Activated T-cell treated with anti-CD3 and anti-CD28 coated beads, Interleukin-2, amount 50 U/mL, for 24 hours (primary cell): ENCODE data around the gene SYTL3.
A peak's percentile ranks its signal among the peaks of the same experiment; 100 is the strongest.
"Not testable (repeated sequence)": the region's sequence is repeated elsewhere in the genome, so short reads cannot be mapped to it uniquely, and the experiment has no call there.

Experiments used
- DNase-seq: peaks from one replicate; pipeline ENCODE4 v3.0.0-alpha.2; 2020
- H3K27ac Mint-ChIP-seq: 2 replicates; pipeline ENCODE4 v1.8.0; 2020; ENCODE audit warnings: mild to moderate bottlenecking, mixed read lengths
- H3K27me3 Mint-ChIP-seq: 2 replicates; pipeline ENCODE4 v1.8.0; 2020; ENCODE audit warnings: mixed read lengths
- H3K36me3 Mint-ChIP-seq: 2 replicates; pipeline ENCODE4 v1.8.0; 2020; ENCODE audit warnings: low read depth, mixed read lengths
- H3K4me1 Mint-ChIP-seq: 2 replicates; pipeline ENCODE4 v1.8.0; 2020; ENCODE audit warnings: low read depth, mixed read lengths
- H3K4me3 Mint-ChIP-seq: 2 replicates; pipeline ENCODE4 v1.8.0; 2020; ENCODE audit warnings: mild to moderate bottlenecking, moderate library complexity, mixed read lengths
- H3K9me3 Mint-ChIP-seq: 2 replicates; pipeline ENCODE4 v1.8.0; 2020; ENCODE audit warnings: mixed read lengths

Gene SYTL3

GRCh38 chr6:158649289-158650143, at the start of gene SYTL3:
SYTL3 (plus strand) TSS chr6:158650054; CDS start chr6:158663269, 13,215 bp downstream.
- no peaks in the 10 kb centered on the region for H3K27me3 Mint-ChIP-seq

GRCh38 chr6:158603261-158604047, 46.4 kb upstream of the SYTL3 start:
- H3K27ac Mint-ChIP-seq: no peak overlapping the region
- H3K36me3 Mint-ChIP-seq: peaks cover 91% of the 10 kb centered on the region

More at GRCh38 chr6:158649289-158650143, at the start of gene SYTL3:
- peaks cover 53% of the 10 kb centered on the region for H3K36me3 Mint-ChIP-seq
- peak within 1 kb of the TSS; percentile 98 for H3K27ac Mint-ChIP-seq
- H3K4me1 Mint-ChIP-seq: peaks cover 81% of the 10 kb centered on the region
- H3K4me3 Mint-ChIP-seq: peak within 1 kb of the TSS; percentile 87
- peaks cover 2% of the 10 kb centered on the region for H3K9me3 Mint-ChIP-seq
- peak; percentile 81 for DNase-seq

GRCh38 chr6:158604048-158604406, 45.8 kb upstream of the SYTL3 start:
- no peaks in the 10 kb centered on the region for H3K9me3 Mint-ChIP-seq
- H3K36me3 Mint-ChIP-seq: peaks cover 93% of the 10 kb centered on the region
- H3K4me1 Mint-ChIP-seq: peaks cover 3% of the 10 kb centered on the region
- peak overlapping the region; percentile 65 for H3K27ac Mint-ChIP-seq
- no peaks in the 10 kb centered on the region for H3K27me3 Mint-ChIP-seq
- DNase-seq: no peak
- no peak overlapping the region for H3K4me3 Mint-ChIP-seq

More at GRCh38 chr6:158603261-158604047, 46.4 kb upstream of the SYTL3 start:
- no peak for DNase-seq
- H3K9me3 Mint-ChIP-seq: no peaks in the 10 kb centered on the region
- peaks cover 3% of the 10 kb centered on the region for H3K4me1 Mint-ChIP-seq
- no peak overlapping the region for H3K4me3 Mint-ChIP-seq
- H3K27me3 Mint-ChIP-seq: no peaks in the 10 kb centered on the region

GRCh38 chr6:158605266-158605878, 44.5 kb upstream of the SYTL3 start:
- Mint-ChIP-seq H3K4me3 (no peak overlapping the region), H3K27ac (peak overlapping the region; percentile 75), H3K36me3 (peaks cover 95% of the 10 kb centered on the region), H3K27me3 (no peaks in the 10 kb centered on the region), H3K9me3 (no peaks in the 10 kb centered on the region), H3K4me1 (peaks cover 1% of the 10 kb centered on the region)
- DNase-seq: peak; percentile 53

- H3K4me1 Mint-ChIP-seq, H3K4me3 Mint-ChIP-seq: not testable (repeated sequence)
- peak overlapping the region; percentile 75 for H3K27ac Mint-ChIP-seq
These were observed 43.8 kb upstream of the SYTL3 start for GRCh38 chr6:158606011-158606410.

DNA sequence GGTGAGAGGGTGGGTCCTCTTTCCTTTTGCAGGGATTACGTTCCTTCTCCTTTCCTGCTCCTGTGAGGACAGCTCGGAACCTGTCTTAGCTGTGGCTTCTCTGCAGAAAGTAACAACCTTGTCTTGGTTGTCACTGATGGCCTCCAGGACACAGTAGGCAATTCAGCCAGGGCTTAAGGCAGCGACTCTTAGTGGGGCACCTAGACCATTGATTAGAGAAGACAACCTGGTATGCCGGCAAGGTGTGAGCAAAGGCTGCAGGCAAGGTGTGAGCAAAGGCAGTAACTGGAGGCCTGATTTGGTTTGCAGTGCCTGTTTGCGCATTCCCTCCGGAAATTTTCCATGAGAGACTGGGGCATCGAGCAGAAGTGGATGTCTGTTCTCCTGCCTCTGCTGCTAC, 42.9 kb upstream of the SYTL3 start:
- Mint-ChIP-seq H3K27ac (no peak overlapping the region), H3K4me3 (no peak overlapping the region), H3K27me3 (no peaks in the 10 kb centered on the region), H3K36me3 (peaks cover 96% of the 10 kb centered on the region), H3K4me1 (peaks cover 1% of the 10 kb centered on the region), H3K9me3 (no peaks in the 10 kb centered on the region)
- no peak for DNase-seq

More at GRCh38 chr6:158606011-158606410, 43.8 kb upstream of the SYTL3 start:
- H3K27me3 Mint-ChIP-seq, DNase-seq, H3K9me3 Mint-ChIP-seq: not testable (repeated sequence)
- peaks cover 95% of the 10 kb centered on the region for H3K36me3 Mint-ChIP-seq

- Mint-ChIP-seq H3K9me3 (no peaks in the 10 kb centered on the region), H3K27ac (no peak overlapping the region), H3K36me3 (peaks cover 96% of the 10 kb centered on the region), H3K4me1 (peaks cover 1% of the 10 kb centered on the region), H3K4me3 (no peak overlapping the region), H3K27me3 (no peaks in the 10 kb centered on the region)
- no peak for DNase-seq
These were observed 42.3 kb upstream of the SYTL3 start for GRCh38 chr6:158607411-158608170.

DNA sequence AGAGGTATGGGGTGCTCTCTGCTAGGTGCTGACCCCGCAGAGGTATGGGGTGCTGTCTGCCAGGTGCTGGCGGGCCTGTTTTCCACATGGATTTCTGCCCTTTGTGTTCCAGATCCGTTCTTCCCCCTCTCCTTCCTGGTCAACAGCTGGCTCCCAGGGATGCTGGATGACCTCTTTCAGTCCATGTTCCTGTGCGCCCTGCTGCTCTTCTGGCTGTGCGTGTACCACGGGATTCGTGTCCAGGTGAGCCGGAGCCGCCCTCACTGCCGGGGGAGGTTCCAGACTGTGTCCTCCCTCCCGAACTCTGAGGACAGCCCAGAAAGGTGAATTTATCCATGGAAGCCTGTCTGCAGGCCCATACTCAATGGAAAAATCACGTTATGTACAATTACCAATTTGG, 41.6 kb upstream of the SYTL3 start:
- Mint-ChIP-seq H3K27ac (no peak overlapping the region), H3K4me3 (no peak overlapping the region), H3K9me3 (no peaks in the 10 kb centered on the region), H3K4me1 (peaks cover 1% of the 10 kb centered on the region), H3K36me3 (peaks cover 96% of the 10 kb centered on the region), H3K27me3 (no peaks in the 10 kb centered on the region)
- DNase-seq: no peak

DNA sequence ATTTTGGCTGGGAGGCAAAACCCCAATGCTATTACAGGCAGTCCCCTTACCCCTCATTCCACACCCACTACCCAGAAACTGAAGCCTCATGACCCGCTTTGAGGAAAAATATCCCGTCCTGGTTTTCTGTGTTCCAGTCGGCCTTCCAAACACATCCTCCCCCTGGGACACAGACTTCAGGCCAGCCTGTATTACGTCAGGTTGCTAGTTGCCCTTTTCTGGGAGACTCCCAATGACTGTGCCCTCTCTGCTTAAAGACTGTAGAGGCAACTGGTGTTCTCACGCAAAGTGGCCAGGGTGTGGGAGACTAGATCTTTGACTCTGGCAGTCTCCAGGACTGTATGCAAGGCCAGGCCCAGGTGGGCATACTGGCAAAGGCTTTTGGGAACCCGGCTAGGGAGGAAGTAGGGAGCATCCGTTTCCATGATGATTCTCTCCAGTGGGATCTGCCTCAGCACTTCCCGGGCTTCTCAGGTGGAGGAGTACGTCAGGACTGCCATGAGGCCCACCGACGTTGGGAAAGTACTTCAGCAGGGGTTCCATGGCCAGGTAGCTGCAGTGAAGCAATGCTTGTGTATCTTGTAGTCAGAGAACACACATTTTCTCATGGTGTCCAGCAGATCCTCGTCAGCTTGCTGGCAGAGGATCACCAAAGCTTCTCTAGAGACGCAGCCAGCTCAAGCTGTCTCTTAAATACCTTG, 40.2 kb upstream of the SYTL3 start:
- Mint-ChIP-seq H3K27ac (no peak overlapping the region), H3K4me3 (no peak overlapping the region), H3K27me3 (no peaks in the 10 kb centered on the region), H3K36me3 (peaks cover 95% of the 10 kb centered on the region), H3K9me3 (no peaks in the 10 kb centered on the region), H3K4me1 (peaks cover 1% of the 10 kb centered on the region)
- no peak for DNase-seq

- Mint-ChIP-seq H3K4me1 (no peaks in the 10 kb centered on the region), H3K36me3 (peaks cover 96% of the 10 kb centered on the region), H3K9me3 (no peaks in the 10 kb centered on the region), H3K4me3 (no peak overlapping the region), H3K27ac (no peak overlapping the region), H3K27me3 (no peaks in the 10 kb centered on the region)
- DNase-seq: no peak
These were observed 39.4 kb upstream of the SYTL3 start for GRCh38 chr6:158610319-158610968.

- Mint-ChIP-seq H3K27ac (no peak overlapping the region), H3K4me1 (no peaks in the 10 kb centered on the region), H3K36me3 (peaks cover 97% of the 10 kb centered on the region), H3K27me3 (no peaks in the 10 kb centered on the region), H3K9me3 (no peaks in the 10 kb centered on the region), H3K4me3 (no peak overlapping the region)
- no peak for DNase-seq
These were observed 38.8 kb upstream of the SYTL3 start for GRCh38 chr6:158611039-158611438.

DNA sequence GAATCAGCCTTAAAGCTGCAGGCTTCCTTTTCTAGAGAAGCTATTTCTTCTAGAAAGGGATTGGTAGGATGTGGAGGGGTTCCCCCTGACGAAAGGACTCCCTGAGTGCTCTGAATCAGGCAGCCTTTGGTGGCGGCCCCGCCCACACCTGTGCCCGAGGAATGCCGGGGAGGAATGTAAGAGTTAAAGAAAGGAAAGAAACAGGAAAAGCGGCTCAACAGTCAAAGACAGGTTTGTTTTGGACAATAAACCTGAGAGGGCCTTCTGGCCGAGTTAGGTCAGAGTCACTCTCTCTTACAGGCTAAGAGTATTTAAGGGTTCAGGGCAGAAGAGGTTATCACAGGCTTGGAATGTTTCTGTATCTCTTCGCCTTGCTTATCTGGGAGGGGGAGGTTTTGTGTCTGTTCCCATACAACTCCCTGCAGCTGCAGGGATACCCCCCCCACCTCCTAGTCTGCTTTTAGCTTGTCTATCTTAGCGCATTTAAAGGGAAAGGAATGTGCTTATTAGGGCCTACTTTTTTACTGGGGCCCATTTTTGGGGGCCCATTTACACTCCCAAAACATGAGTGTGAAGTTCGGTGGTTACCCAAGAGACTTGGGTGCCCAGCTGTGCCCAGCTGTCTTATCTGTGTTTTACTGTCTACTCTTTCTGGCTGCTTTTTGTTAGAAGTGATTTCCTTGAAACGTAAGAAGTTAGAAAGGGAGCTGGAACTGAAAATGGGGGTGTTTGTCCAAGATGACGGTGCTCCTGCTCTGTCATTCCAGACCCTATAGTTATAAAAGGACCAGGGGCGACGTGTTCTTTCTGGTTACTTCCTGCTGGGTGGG, 38.1 kb upstream of the SYTL3 start:
- DNase-seq: no peak
- no peaks in the 10 kb centered on the region for H3K4me1 Mint-ChIP-seq
- peak overlapping the region; percentile 24 for H3K27ac Mint-ChIP-seq
- peaks cover 97% of the 10 kb centered on the region for H3K36me3 Mint-ChIP-seq
- no peaks in the 10 kb centered on the region for H3K9me3 Mint-ChIP-seq
- no peaks in the 10 kb centered on the region for H3K27me3 Mint-ChIP-seq
- H3K4me3 Mint-ChIP-seq: no peak overlapping the region
